Ovary (tissue), 9 donors: ENCODE results near the gene MIP. TPM values are rescaled to one million over a fixed set of nuclear protein-coding genes. Genes with fewer than 3 reads are reported as not detected.
"Not testable (repeated sequence)": the region's sequence is repeated elsewhere in the genome, so short reads cannot be mapped to it uniquely, and the experiment has no call there.

ENCODE experiments used
- DNase-seq, 5 donors: peaks; one replicate each; pipeline ENCODE4 v3.0.0-alpha.2; 2019 to 2020
- H3K27ac ChIP-seq, 2 donors: fragments of 200-600 bp; one replicate each; pipeline versions ENCODE4 v1.5.1 to v1.8.0; 2019 to 2022
- H3K27me3 ChIP-seq: fragments of 200-600 bp; one replicate; pipeline ENCODE4 v1.8.0; 2022
- H3K36me3 ChIP-seq: fragments of 200-600 bp; sonication (generic); one replicate; pipeline ENCODE4 v1.5.1; 2019
- H3K4me1 ChIP-seq: one replicate; pipeline ENCODE4 v1.8.1; 2013; ENCODE audit warnings: mild to moderate bottlenecking, moderate library complexity; ENCODE audit not compliant: insufficient read depth
- H3K4me3 ChIP-seq: fragments of 200-600 bp; sonication (generic); one replicate; pipeline ENCODE4 v1.5.1; 2017
- H3K9me3 ChIP-seq, 2 donors: fragments of 200-600 bp in 1 of 2; sonication (generic) in 1 of 2; one replicate each; pipeline versions ENCODE4 v1.5.1 to v1.8.1; 2013 to 2019; ENCODE audit warnings: mild to moderate bottlenecking in 1 of 2, moderate library complexity in 1 of 2
- EP300 ChIP-seq: sonication (generic); formaldehyde crosslinking; IDR thresholded peaks from one replicate; pipeline ENCODE4 v1.6.1; 2017; ENCODE audit warnings: antibody characterized with exemption
- POLR2A ChIP-seq: fragments of 450-650 bp; IDR thresholded peaks from one replicate; pipeline ENCODE4 v1.6.1; 2017; ENCODE audit warnings: antibody characterized with exemption, mild to moderate bottlenecking, moderate library complexity
- WGBS, 3 donors: extraction: QIAGEN DNeasy Blood & Tissue Kit in 1 of 3; methylation state at CpG; one replicate each; pipeline versions ENCODE4 v1.1.5 to v1.1.7; 2013 to 2017; 5-methylcytosine and 5-hydroxymethylcytosine counted together
- intact Hi-C, 4 donors: fragments of 100-400 bp; cut with DNase I; formaldehyde crosslinking; loops; one replicate each; pipeline versions ENCODE4 v1.11.0 to v1.15.1; 2022 to 2023
- polyA plus RNA-seq, 2 donors: library from polyadenylated mRNA; stranded (reverse); fragments of 200-250 nt in 1 of 2; fragments of 350-450 nt in 1 of 2; fragmentation: Illumina TruSeq in 1 of 2; extraction: RNeasy Lipid Tissue Mini Kit (QIAGEN cat#74804) in 1 of 2; gene quantifications; one replicate each; pipeline ENCODE4 v1.2.3, GENCODE V29; 2013 to 2014
- total RNA-seq, 7 donors: library from RNA; depleted of rRNA in 2 of 7; stranded (reverse); fragments of >200 nt in 2 of 7; fragmentation: NEBNext Ultra II Directional in 3 of 7; extraction: Animal tissue kit (Norgen Biotek cat#: 25700) in 3 of 7; gene quantifications; one replicate each; pipeline versions ENCODE4 v1.1.0 to v1.2.4, GENCODE V29; 2016 to 2023
- TF ChIP-seq, protein P1 (sequence below), 3 donors: fragments of 450-650 bp in 2 of 3; fragments of 200-600 bp in 1 of 3; IDR thresholded peaks; one replicate each; pipeline versions ENCODE4 v1.5.1 to v1.8.0; 2016 to 2022; ENCODE audit warnings: antibody characterized with exemption in 3 of 3, mild to moderate bottlenecking in 1 of 3
- donor health status: DM: no; HTN: no; CAD: no; lungs with moderate emphysema.
- donor health status: DM: no; HTN: no; CAD: no.
- donor health status: Bipolar disorder and iron deficiency.
- donor health status: DM: yes; HTN: yes; CAD: no.
- donor health status: DM: no; HTN: no; CAD: no.
- donor health status: DM: yes; HTN: yes; CAD: no.

The MIP gene
- total and polyA plus RNA-seq, 9 donors = 0.23 TPM; not detected in 8

DNA sequence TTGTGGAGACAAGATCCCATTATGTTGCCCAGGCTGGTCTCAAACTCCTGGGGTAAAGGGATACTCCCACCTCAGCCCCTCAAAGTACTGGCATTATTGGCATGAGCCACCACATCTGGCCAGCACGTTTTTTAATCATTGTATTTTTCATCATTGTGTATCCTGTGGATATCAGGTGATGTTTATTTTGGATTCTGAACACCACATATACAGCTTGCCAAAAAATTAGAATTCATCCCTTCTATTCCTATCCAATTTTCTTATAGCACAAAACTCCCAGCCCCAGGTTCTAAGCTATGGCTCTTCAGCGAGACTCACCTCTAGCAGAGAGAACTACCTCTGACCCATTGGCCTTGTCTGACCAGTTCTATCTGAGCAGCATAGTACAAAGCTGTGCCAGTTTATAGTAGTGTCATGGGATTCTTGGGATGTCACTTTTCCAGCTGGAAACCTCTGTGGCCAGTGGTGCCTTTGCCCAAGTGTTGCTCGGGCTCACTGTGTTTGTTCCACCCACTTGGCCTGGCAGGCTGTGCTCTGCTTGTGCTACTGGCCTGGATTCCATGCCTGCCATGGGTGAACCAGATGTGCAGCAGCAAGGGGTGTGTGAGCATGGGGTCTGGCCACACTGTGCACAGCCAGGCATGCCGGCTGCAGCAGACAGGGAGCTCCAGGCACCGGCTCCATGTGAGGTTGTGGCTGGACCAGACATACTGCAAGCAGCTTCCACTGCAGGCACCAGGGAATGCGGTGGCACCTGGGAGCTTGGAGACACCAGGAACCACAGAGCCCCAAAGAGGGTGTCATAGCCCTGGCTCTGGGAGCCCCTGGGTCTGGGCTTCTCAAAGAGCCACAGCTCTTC lies 42.4 kb downstream of the MIP start:
- TF ChIP-seq, protein P1, sequence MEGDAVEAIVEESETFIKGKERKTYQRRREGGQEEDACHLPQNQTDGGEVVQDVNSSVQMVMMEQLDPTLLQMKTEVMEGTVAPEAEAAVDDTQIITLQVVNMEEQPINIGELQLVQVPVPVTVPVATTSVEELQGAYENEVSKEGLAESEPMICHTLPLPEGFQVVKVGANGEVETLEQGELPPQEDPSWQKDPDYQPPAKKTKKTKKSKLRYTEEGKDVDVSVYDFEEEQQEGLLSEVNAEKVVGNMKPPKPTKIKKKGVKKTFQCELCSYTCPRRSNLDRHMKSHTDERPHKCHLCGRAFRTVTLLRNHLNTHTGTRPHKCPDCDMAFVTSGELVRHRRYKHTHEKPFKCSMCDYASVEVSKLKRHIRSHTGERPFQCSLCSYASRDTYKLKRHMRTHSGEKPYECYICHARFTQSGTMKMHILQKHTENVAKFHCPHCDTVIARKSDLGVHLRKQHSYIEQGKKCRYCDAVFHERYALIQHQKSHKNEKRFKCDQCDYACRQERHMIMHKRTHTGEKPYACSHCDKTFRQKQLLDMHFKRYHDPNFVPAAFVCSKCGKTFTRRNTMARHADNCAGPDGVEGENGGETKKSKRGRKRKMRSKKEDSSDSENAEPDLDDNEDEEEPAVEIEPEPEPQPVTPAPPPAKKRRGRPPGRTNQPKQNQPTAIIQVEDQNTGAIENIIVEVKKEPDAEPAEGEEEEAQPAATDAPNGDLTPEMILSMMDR (IDR thresholded peaks at IDR 0.05) = no peak
- TF ChIP-seq EP300 = no peak
- no peak for TF ChIP-seq POLR2A
- Histone ChIP-seq H3K4me1 (no peaks in the 10 kb centered on the region), H3K27ac (no peak overlapping the region), H3K9me3 (no peaks in the 10 kb centered on the region), H3K4me3 (no peak overlapping the region), H3K36me3 (no peaks in the 10 kb centered on the region), H3K27me3 (no peaks in the 10 kb centered on the region)
- DNase-seq = no peak
- WGBS, 3 donors = 68 to 76% (median 70%) methylated on average over 6 of the region's 6 CpGs
- intact Hi-C loops = no loop called here

DNA sequence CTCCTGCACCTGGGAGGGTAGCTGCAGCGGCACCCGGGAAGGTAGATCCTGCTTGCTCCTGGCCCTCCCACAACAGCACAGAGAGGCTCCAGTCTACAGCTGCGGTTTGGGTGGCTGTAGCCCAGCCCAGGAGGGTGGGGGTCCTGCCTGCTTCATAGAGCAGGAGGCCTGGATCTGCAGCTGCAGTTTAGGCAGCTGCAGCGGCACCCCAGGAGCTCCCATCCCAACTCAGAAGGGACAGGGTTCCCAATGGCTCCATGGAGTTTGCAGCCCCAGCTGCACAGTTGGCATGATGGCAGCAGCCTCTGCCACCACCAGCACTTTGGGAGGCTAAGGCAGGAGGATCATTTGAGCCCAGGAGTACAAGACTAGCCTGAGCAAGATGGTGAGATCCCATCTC lies 43.7 kb downstream of the MIP start:
- Histone ChIP-seq H3K27me3 (no peaks in the 10 kb centered on the region), H3K36me3 (no peaks in the 10 kb centered on the region), H3K9me3 (no peaks in the 10 kb centered on the region), H3K4me3 (no peak overlapping the region), H3K4me1 (no peaks in the 10 kb centered on the region), H3K27ac (no peak overlapping the region)
- intact Hi-C loops = no loop called here
- no peak for TF ChIP-seq POLR2A
- TF ChIP-seq EP300 = no peak
- TF ChIP-seq, protein P1 (IDR thresholded peaks at IDR 0.05) = no peak
- 76 to 84% (median 83%) methylated on average over 3 to 4 of the region's 4 CpGs for WGBS, 3 donors
- no peak for DNase-seq

DNA sequence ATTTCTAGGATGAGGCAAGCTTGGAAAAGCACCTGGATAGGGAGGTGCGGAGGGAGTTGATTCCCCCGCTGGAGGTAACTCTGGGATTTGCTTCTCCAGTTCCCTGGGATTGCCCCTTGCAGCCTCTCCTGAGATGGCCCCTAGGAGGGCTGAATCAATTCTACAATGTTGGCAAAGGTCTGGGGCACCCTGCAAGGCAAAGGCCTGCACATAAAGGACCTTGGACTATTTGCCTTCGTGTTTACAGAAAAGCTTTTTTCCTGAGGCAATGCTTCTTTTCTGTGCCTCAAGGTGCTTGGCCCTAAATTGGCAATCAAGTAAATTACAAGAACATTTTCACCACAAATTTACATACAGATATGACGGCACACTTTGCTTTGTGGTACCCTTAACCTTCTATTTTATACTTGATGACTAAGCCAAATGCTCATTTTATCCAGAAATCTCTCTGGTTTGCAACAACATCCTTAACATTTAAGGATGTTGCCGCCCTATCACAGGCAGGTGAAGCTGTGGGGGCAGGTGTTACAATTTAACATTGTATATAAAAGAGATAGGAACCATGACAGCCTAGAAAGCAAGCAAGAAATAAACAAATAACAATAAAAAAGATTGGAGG lies 45.5 kb downstream of the MIP start:
- intact Hi-C loops = no loop called here
- 80 to 95% (median 89%) methylated on average over 5 of the region's 5 CpGs for WGBS, 3 donors
- H3K9me3 ChIP-seq = no peaks in the 10 kb centered on the region
- H3K4me3 ChIP-seq = no peak overlapping the region
- no peaks in the 10 kb centered on the region for H3K36me3 ChIP-seq
- no peaks in the 10 kb centered on the region for H3K4me1 ChIP-seq
- DNase-seq = no peak
- TF ChIP-seq, protein P1 (IDR thresholded peaks at IDR 0.05) = no peak
- no peaks in the 10 kb centered on the region for H3K27me3 ChIP-seq
- H3K27ac ChIP-seq = no peak overlapping the region

DNA sequence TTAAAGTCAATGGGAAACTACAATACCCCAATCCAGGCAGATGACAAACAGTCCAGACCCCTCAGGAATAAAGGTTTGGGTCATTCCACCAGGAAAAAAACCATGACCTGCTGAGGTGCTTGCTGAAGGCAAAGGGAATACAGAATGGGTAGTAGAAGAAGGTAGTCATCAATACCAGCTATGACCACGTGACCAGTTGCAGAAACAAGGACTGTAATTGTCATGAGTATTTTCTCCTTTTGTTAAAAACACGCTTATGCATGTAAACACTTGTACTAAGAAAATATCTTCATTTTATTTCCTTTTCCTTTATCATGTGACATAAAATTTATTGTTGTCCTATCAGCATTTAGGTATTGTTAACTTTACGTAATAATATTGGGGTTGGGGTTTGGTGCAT lies 50.2 kb downstream of the MIP start:
- H3K27me3 ChIP-seq, intact Hi-C loops, H3K4me1 ChIP-seq, H3K27ac ChIP-seq, H3K4me3 ChIP-seq, H3K9me3 ChIP-seq, H3K36me3 ChIP-seq, DNase-seq: not testable (repeated sequence)
- 87 to 91% (median 89%) methylated on average over 3 of the region's 3 CpGs for WGBS, 3 donors

DNA sequence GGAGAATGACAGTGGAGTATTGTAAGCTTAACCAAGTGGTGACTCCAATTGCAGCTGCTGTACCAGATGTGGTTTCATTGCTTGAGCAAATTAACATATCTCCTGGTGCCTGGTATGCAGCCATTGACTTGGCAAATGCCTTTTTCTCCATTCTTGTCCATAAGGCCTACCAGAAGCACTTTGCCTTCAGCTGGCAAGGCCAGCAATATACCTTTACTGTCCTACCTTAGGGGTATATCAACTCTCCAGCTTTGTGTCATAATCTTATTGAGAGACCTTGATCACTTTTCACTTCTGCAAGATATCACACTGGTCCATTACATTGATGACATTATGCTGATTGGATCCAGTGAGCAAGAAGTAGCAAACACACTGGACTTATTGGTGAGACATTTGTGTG lies 52.8 kb downstream of the MIP start:
- H3K4me3 ChIP-seq, H3K27ac ChIP-seq, H3K4me1 ChIP-seq, DNase-seq, intact Hi-C loops, H3K9me3 ChIP-seq, H3K27me3 ChIP-seq, H3K36me3 ChIP-seq: not testable (repeated sequence)

DNA sequence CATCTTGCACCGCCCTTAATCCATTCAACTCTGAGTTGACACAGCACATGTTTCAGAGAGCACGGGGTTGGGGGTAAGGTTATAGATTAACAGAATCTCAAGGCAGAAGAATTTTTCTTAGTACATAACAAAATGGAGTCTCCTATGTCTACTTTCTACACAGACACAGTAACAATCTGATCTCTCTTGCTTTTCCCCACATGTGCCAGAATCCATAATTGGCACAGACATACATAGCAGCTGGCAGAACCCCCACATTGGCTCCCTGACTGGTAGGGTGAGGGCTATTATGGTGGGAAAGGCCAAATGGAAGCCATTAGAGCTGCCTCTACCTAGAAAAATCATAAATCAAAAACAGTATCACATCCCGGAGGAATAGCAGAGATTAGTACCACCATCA lies 53.3 kb downstream of the MIP start:
- H3K4me3 ChIP-seq, H3K9me3 ChIP-seq, H3K27me3 ChIP-seq, intact Hi-C loops, DNase-seq, H3K36me3 ChIP-seq, H3K4me1 ChIP-seq, H3K27ac ChIP-seq: not testable (repeated sequence)
- 59 to 79% (median 76%) methylated on average over 1 to 2 of the region's 3 CpGs for WGBS, 3 donors
